Glomerular visceral epithelial cell (primary cell): Measurements from ENCODE around the gene OR2D2.
"Not testable (repeated sequence)": the region's sequence is repeated elsewhere in the genome, so short reads cannot be mapped to it uniquely, and the experiment has no call there.

Experiments
- DNase-seq: peaks from one replicate; pipeline ENCODE4 v3.0.0-alpha.2; 2016; ENCODE audit errors: extremely low spot score

The OR2D2 gene

GRCh38 chr11:6882751-6883150 is 9.5 kb downstream of the OR2D2 start:
- no peak for DNase-seq

DNA sequence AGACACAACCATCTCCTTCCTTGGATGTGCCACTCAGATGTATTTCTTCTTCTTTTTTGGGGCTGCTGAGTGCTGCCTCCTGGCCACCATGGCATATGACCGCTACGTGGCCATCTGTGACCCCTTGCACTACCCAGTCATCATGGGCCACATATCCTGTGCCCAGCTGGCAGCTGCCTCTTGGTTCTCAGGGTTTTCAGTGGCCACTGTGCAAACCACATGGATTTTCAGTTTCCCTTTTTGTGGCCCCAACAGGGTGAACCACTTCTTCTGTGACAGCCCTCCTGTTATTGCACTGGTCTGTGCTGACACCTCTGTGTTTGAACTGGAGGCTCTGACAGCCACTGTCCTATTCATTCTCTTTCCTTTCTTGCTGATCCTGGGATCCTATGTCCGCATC is 15.4 kb downstream of the OR2D2 start:
- no peak for DNase-seq

GRCh38 chr11:6876325-6876724 is 16.0 kb downstream of the OR2D2 start, which contains the start of gene OR10A4:
OR10A4 (plus strand) TSS chr11:6876625; CDS start chr11:6876648, 23 bp downstream.
- no peak for DNase-seq

GRCh38 chr11:6875761-6876160 is 16.5 kb downstream of the OR2D2 start:
- DNase-seq: no peak

DNA sequence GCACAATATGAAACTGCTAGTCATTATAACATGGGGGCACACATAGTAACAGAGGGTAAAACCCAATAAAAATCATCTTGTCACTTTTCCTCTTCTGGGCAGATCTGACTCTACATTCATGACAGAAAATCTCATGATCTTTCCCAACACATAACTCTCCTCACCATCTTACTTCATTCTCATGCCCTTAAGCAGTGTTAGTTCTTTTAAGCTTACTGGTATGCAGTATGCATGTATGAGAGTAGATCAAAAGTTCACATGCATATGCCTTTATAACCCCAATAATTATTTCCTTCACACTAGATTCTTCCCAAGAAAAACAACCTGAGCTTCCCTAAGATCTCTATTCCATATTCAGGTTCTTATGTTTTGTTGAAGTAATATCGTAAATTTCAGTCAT is 21.0 kb downstream of the OR2D2 start:
- no peak for DNase-seq

DNA sequence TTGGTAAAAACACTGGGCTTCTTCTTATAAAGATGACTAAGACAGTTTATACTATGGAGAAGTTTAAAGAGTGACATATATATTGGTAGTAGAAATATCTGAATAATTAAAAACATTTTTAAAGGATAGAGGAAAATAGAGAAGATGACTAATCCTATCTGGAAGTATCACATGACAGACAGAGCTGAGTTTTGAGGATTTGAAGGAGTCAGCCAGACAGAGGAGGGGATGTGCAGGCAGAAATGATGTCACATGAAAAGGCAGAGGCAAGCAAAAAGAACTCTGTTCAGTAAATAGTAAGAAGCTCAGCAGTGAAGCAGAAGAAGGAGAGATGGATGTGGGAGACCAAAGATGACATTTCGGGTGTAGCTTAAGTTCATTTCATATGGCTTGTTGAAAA is 27.9 kb downstream of the OR2D2 start:
- DNase-seq: no peak

DNA sequence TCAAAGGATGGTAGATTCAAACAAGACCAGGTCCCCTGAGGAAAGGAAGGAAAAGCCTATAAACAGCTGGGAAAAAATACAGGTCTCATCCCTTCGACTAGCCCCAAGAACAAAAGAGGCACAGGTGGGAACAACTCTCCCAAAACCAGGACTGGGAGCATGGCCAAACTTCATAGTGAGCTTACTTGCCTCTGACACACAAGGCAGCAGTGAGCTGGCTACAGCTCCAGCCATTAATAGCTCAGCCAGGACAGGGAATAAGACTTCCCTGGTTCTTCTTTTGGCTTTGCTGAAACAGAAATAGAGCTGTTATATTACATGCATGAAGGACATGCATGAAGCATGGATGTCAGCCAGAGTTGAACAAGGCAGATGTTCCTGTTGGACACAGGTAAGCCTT is 29.3 kb downstream of the OR2D2 start, which contains the start of gene OR10A2:
OR10A2 (plus strand) TSS at position 97 of the 400 bp plus-strand sequence. CDS start 6,698 bp downstream, outside the sequence.
- no peak for DNase-seq

DNA sequence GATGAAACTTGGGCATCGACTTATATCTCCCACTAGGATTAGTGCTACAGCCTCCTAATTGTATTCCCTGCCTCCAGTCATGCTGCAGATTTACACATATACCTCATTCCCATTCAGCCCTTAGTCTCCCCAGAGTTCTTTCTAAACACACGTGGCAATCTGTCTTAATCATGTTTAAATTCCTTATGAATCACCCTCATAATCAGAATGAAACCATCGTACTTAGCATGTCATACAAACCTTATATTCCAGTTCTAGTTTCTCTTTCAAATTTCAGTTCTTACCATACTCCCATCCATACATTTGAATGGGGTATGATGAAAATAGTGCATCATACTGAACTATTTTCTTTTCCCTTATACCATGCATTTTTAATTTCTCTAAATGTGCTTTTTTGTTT is 35.4 kb downstream of the OR2D2 start:
- DNase-seq: no peak

DNA sequence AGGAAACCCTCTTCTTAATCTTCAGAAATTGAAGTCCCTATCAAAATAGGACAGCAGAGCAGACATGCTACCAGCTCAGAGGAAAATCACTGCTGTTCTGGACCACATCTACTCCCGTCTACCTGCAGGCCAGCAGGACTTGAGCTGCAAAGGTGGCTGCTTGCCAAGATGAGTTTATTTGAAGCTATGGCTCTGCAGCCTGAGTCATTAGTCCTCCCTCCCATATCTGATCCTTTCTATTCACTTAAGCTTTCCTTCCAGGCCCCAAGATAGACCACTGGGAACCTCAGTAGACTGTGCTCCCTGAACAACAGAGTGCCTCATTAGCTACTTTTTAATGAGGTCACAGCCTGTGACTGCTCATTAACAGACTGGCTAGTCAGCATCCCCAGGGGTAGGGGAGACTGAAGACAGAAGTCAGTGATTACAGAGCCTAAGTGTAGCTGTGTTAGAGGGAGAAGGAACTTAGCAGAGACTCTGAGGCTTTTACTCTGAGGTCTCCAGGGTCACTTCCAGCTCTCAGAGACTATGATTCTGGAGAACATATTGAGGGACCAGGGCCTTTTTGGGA is 36.2 kb downstream of the OR2D2 start:
- DNase-seq: peak; percentile 33

DNA sequence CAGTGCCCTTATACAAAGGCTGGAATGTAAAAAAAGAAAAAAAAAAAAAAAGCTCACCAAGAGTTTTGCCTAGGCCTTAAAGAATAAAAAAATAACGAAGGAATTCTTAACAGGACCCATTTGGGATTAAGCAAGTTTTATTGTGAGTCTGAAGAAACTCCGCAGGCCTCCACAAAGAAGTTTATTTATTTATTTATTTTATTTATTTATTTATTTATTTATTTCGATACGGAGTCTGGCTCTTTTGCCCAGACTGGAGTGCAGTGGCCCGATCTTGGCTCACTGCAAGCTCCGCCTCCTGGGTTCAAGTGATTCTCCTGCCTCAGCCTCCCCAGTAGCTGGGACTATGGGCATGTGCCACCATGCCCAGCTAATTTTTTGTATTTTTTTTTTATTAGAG is 37.5 kb downstream of the OR2D2 start:
- not testable (repeated sequence) for DNase-seq

DNA sequence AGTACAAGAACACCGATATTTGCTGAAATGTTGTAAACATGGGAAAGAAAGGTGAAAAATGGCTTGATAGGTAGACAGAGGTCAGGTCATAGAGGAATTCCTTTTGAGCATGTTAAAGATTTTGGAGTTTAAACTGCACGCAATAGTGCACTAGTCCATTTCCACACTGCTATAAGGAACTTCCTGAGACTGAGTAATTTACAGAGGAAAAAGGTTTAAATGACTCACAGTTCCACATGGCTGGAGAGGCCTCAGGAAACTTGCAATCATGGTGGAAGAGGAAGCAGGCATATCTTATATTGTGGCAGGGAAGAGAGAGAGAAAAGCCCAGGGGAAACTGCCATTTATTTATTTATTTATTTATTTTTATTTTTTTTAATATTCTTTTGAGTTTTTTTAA is 41.8 kb downstream of the OR2D2 start:
- no peak for DNase-seq

DNA sequence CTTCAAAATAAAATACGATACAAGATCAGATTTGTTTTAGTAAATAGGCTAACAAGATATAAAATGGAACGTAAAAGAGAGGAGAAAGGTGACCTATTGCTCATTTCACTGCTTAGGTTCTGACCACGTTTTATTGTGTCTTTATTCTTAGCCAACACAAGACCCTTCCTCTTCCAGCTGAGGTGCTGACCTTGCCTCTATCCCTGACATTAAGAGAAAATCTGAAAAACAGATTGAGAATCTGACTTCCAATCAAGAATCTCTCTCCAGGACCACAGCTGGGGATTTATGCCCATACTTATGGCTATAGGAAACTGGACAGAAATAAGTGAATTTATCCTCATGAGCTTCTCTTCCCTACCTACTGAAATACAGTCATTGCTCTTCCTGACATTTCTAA is 46.9 kb downstream of the OR2D2 start, which contains the start of gene OR10A5:
OR10A5 (plus strand) TSS at position 301 of the 400 bp plus-strand sequence; CDS start at position 301, 0 bp downstream.
- DNase-seq: no peak

DNA sequence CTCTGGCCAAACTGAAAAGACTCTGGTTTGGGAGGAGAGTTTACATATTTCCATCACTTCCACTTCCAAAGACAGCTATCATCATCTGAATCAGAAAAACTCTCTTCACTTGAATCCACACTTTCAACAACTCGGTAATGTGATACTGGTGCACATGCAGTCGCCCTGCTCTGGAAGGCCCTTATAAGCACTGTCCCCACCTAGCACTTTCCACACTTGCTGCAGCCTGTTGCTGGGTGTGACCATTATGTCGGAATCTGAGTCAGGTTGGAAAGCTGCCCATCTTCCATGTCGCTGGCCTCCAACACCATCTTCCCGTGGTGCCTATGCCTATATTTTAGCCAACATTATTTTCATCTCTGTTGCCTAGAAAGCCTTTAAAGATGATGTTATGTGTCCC is 47.9 kb downstream of the OR2D2 start:
- DNase-seq: no peak

DNA sequence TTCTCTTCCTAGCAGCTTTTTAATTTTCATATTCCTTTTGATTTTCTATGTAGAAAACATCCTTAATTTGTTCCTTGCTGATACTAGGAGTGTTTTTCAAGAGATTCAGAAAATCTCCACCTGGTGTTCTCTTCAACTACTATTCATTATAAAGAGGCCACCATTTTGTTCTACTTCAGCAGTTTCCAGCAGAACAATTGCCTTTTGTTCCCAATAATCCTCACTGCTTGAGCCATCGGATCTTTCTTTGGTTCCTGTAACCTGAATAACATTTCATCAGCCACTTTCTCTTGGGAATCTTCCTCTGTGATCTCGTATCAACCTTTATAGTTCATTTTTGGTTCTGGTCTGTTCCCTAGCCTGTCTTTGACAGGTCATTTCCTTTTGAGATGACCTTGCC is 48.6 kb downstream of the OR2D2 start:
- DNase-seq: no peak

- no peak for DNase-seq
Observed at GRCh38 chr11:6841694-6842093, 50.6 kb downstream of the OR2D2 start.
